ENCODE results near the gene CCDC146. TPM values are rescaled to one million over a fixed set of nuclear protein-coding genes. Genes with fewer than 3 reads are reported as not detected.
"Not testable (repeated sequence)": the region's sequence is repeated elsewhere in the genome, so short reads cannot be mapped to it uniquely, and the experiment has no call there.

Gene CCDC146
- total RNA-seq, 1 experiment from 2014 or later, result 4.7 TPM

DNA sequence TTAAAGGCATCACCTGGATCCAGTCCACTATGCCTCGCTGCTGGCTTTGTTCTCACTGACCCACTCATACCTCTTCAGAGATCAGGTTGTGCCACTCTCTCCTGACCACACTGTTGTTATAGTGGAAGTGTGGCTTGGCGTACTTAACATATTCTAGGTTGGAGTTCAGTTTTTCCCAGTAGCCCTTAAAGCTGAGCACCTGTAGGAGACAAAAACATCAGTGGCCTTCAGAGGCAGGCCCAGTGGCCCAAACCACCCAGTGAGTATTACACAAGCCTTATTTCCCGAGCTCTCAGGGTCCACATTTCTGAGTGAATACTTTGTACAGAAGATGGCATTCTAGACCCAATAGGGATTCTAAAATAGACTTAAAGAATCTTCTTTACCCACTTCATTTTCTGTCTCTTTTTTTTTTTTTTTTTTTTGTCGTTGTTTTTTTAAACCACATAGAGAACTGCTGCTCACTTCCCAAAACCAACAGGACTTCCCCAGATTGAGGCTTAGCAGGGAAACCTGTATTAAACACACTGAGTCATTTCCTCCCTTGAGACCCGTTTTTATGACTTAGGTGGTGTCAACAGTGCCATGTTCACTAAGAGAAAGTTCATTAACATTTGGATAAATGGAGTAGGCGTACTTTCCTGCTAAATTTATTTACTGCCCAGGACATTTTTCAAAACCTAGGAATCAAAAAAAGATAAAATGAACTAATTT lies 207.9 kb downstream of the CCDC146 start:
- BruUV-seq (replicated peaks), result no TSS peak
- Histone ChIP-seq H3K27me3 (ENCODE audit: low read length) (no peaks in the 10 kb centered on the region), H2AFZ (ENCODE audit: low read length) (no peak overlapping the region), H3K4me1 (ENCODE audit: insufficient read depth, low read length) (peaks cover 59% of the 10 kb centered on the region), H3K9me2 (replicated peaks; ENCODE audit: low read length) (no peaks in the 10 kb centered on the region), H4K20me1 (ENCODE audit: low read length) (no peaks in the 10 kb centered on the region), H3K9ac (ENCODE audit: low read length) (peak overlapping the region; percentile 20; the same call in 1 of the 2 replicates), H3K36me3 (ENCODE audit: low read depth, low read length) (no peaks in the 10 kb centered on the region), H3K9me3 (ENCODE audit: low read length) (no peaks in the 10 kb centered on the region), H3K4me2 (ENCODE audit: low read length) (peak overlapping the region; percentile 31), H3K4me3 (ENCODE audit: low read length) (no peak overlapping the region), H3K27ac (ENCODE audit: low read length) (peak overlapping the region; percentile 64), H3F3A (ENCODE audit: low read length, unreplicated experiment) (no peaks in the 10 kb centered on the region), H3K79me2 (ENCODE audit: low read length) (no peaks in the 10 kb centered on the region)
- CTCF ChIA-PET, result interaction anchor here (2.3 kb wide), 1 partner anchor 208 kb away, joined by 21 read pairs; the partner anchor contains the start of gene CCDC146
- ATAC-seq (peak; percentile 48), DNase-seq (peak; percentile 80)
- intact Hi-C loops (cut with micrococcal nuclease), result loop anchor here (1.0 kb wide), 1 partner anchor 83 kb away; no protein-coding TSS in a partner anchor
- TF ChIP-seq, protein P1, sequence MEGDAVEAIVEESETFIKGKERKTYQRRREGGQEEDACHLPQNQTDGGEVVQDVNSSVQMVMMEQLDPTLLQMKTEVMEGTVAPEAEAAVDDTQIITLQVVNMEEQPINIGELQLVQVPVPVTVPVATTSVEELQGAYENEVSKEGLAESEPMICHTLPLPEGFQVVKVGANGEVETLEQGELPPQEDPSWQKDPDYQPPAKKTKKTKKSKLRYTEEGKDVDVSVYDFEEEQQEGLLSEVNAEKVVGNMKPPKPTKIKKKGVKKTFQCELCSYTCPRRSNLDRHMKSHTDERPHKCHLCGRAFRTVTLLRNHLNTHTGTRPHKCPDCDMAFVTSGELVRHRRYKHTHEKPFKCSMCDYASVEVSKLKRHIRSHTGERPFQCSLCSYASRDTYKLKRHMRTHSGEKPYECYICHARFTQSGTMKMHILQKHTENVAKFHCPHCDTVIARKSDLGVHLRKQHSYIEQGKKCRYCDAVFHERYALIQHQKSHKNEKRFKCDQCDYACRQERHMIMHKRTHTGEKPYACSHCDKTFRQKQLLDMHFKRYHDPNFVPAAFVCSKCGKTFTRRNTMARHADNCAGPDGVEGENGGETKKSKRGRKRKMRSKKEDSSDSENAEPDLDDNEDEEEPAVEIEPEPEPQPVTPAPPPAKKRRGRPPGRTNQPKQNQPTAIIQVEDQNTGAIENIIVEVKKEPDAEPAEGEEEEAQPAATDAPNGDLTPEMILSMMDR (conservative IDR thresholded peaks at IDR 0.05; ENCODE audit: low read depth, low read length), result no peak
- POLR2A ChIA-PET (ENCODE audit: unreplicated experiment), result no interaction called here

DNA sequence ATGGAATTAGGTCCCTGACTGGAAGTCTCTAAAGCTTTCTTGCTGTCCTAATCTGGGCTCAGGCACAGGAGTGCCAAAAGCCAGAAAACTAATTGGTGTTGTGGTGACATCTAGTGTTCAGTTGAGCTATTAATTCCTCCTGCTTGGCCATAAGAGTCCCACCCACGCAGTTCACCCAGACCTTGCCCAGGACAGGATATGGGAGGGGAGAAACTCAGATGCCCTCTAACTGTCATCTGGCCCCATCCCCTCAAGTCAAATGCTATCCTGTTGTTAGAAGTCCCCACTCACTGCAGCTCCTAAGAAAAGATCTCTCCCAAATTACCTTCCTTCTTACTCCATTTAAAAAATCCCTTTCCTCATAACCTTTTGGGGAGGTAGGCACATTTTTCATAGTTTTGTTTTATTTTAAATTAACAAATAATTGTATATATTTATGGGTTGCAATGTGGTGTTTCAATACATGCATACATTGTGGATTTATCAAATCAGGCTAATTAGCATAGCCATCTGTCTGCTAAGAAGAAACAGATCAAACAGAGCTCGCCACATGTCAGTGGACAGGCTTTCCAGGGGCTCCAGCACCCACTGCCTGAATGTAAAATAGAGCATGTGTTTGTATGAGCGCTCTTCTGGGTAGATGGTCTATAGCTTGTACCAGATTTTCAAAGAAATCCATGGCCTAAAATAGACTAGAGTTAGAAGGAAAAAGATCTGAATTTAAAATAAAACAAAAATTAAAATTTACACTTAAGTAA lies 209.7 kb downstream of the CCDC146 start:
- H3K36me3 ChIP-seq (ENCODE audit: low read depth, low read length), result no peaks in the 10 kb centered on the region
- H4K20me1 ChIP-seq (ENCODE audit: low read length), result no peaks in the 10 kb centered on the region
- H3K27me3 ChIP-seq (ENCODE audit: low read length), result no peaks in the 10 kb centered on the region
- no peak overlapping the region for H3K27ac ChIP-seq (ENCODE audit: low read length)
- no peaks in the 10 kb centered on the region for H3K79me2 ChIP-seq (ENCODE audit: low read length)
- intact Hi-C loops (cut with micrococcal nuclease), result loop anchor here (2.0 kb wide), 1 partner anchor 209 kb away; the partner anchor contains the start of gene CCDC146
- no peaks in the 10 kb centered on the region for H3F3A ChIP-seq (ENCODE audit: low read length, unreplicated experiment)
- H3K9me3 ChIP-seq (ENCODE audit: low read length), result no peaks in the 10 kb centered on the region
- no peak overlapping the region for H2AFZ ChIP-seq (ENCODE audit: low read length)
- no TSS peak for BruUV-seq (replicated peaks)
- peaks cover 45% of the 10 kb centered on the region for H3K4me1 ChIP-seq (ENCODE audit: insufficient read depth, low read length)
- H3K9ac ChIP-seq (ENCODE audit: low read length), result no peak overlapping the region
- DNase-seq (peak; percentile 90), ATAC-seq (peak; percentile 74)
- no peaks in the 10 kb centered on the region for H3K9me2 ChIP-seq (replicated peaks; ENCODE audit: low read length)
- ChIA-PET POLR2A (ENCODE audit: unreplicated experiment) (interaction anchor here (0.6 to 1.0 kb wide), 2 partner anchors 77 to 209 kb away, joined by 3 to 5 read pairs; no protein-coding TSS in a partner anchor), CTCF (interaction anchor here (0.6 to 2.3 kb wide), 10 partner anchors 17 to 210 kb away, joined by 3 to 42 read pairs (median 4); partner anchors contain the start of gene CCDC146)
- no peak for TF ChIP-seq EZH2 (IDR thresholded peaks at IDR 0.05; ENCODE audit: low read length, unreplicated experiment)
- TF ChIP-seq, protein P1 (conservative IDR thresholded peaks at IDR 0.05; ENCODE audit: low read depth, low read length), result peak; percentile 74
- no peak overlapping the region for H3K4me3 ChIP-seq (ENCODE audit: low read length)
- H3K4me2 ChIP-seq (ENCODE audit: low read length), result no peak overlapping the region

DNA sequence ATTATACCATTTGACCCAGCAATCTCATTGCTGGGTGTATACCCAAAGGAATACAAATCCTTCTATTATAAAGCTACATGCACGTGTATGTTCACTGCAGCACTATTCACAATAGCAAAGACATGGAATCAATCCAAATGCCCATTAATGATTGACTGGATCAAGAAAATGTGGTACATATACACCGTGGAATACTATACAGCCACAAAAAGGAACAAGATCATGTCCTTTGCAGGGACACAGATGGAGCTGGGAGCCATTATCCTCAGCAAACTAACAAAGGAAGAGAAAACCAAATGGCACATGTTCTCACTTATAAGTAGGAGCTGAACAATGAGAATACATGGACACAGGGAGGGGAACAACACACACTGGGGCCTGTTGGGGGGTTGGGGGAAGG lies 211.6 kb downstream of the CCDC146 start:
- CTCF ChIA-PET, result interaction anchor here (0.6 kb wide), 1 partner anchor 135 kb away, joined by 3 read pairs; no protein-coding TSS in a partner anchor
- H3K9ac ChIP-seq (ENCODE audit: low read length); intact Hi-C loops (cut with micrococcal nuclease); H3F3A ChIP-seq (ENCODE audit: low read length, unreplicated experiment); H3K27ac ChIP-seq (ENCODE audit: low read length); H3K27me3 ChIP-seq (ENCODE audit: low read length); POLR2A ChIA-PET (ENCODE audit: unreplicated experiment); ATAC-seq; H2AFZ ChIP-seq (ENCODE audit: low read length); H3K9me3 ChIP-seq (ENCODE audit: low read length); BruUV-seq (replicated peaks); H3K4me3 ChIP-seq (ENCODE audit: low read length); DNase-seq; H3K4me2 ChIP-seq (ENCODE audit: low read length); H3K9me2 ChIP-seq (replicated peaks; ENCODE audit: low read length); H3K79me2 ChIP-seq (ENCODE audit: low read length); H4K20me1 ChIP-seq (ENCODE audit: low read length); H3K36me3 ChIP-seq (ENCODE audit: low read depth, low read length): not testable (repeated sequence)
- peaks cover 29% of the 10 kb centered on the region for H3K4me1 ChIP-seq (ENCODE audit: insufficient read depth, low read length)
